PC-3 (cell line): ENCODE results near the gene NUMA1.

Experiments used
- CTCF ChIP-seq: fragments of 300-600 bp; sonication (generic); conservative IDR thresholded peaks from 2 replicates; pipeline ENCODE4 v1.5.1; 2017; ENCODE audit warnings: antibody characterized with exemption, low read depth, mild to moderate bottlenecking, low read length
- EZH2 ChIP-seq: fragments of 300-600 bp; sonication (generic); IDR thresholded peaks from one replicate; pipeline ENCODE4 v1.6.1; 2017; ENCODE audit warnings: antibody characterized with exemption, mild to moderate bottlenecking, low read length; ENCODE audit not compliant: unreplicated experiment

- TF ChIP-seq EZH2 (no peak), CTCF (no peak)
These were observed 56.1 kb downstream of the NUMA1 start for GRCh38 chr11:72024069-72024754.
